GM21825 (cell line): Measurements from ENCODE around the gene RNF40.
"Not testable (repeated sequence)": the region's sequence is repeated elsewhere in the genome, so short reads cannot be mapped to it uniquely, and the experiment has no call there.

Experiments used
- ATAC-seq: cut with Tn5 transposase; IDR thresholded peaks from one replicate; pipeline ENCODE4 v1.9.1; 2021; ENCODE audit warnings: mild to moderate bottlenecking, moderate library complexity; ENCODE audit not compliant: unreplicated experiment

RNF40 gene

DNA sequence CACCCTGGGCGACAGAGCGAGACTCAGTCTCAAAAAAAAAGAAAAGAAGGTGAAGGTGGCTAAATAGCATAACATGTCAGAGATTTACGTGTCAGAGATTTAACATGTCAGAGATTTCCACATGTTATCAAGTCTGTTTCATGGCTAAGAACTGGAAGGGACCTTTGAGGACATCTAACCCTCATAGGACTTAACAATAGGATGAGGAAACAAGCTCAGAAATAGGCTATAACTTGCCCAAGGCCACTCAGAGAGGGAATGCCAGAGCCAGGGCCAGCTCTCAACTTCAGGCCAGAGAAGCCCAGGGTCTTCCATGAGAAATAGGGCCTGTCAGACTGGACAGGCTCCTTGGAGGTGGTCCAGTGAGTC lies 51.7 kb downstream of the RNF40 start:
- ATAC-seq, result no peak

DNA sequence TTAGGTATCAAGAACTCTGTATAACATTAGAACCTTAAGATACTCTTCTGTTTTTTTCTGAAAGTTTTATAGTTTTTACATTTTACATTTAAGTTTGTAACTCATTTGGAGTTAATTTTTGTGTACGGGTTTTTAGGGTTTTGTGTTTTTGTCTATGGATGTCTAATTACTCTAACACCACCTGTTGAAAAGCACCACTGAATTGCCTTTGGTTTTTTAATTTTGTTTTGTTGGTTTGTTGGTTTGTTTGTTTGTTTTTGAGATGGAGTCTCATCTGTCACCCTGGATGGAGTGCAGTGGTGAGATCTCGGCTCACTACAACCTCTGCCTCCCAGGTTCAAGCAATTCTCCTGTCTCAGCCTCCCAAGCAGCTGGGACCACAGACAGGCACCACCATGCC lies 54.6 kb downstream of the RNF40 start:
- no peak for ATAC-seq

DNA sequence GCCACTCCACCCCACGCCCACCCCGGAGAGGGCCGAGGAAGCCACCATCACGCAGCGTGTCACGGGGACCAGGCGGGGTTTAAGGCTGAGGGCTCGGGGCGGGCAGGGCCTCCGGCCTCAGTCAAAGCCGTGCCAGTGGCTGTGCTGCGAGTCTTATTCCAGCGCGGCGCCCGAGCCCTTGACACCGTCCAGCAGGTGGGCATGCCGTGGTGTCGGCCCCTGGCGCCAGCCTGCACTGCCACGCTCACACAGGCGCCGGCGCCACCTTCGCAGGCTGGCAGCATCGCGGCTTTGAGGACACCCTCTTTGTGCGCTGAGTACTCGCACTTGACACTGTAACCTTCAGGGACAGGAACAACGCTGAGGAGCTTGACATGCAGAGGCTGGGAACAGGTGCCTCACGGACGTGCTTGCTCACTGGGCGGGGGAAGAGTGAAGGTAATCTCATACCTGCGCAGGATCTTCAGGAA lies 58.9 kb downstream of the RNF40 start:
- ATAC-seq, result no peak

DNA sequence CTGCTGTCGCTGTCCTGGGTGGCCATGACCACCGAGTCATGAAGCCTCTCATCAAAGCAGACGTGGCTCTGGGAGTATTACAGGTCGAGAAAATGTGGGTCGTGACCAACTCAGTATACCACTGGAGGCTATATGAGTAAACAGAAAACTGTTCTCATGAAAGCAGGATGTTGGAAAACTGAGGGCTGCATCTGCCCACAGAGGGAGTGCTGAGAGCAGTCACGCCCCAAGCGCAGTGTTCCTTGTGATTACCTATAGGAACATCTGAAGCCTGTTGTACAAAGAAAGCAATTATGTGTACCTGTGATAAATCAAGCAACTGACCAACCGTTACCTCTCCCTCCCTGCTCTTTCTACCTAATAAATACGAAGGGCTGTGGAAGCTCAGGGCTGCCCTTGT lies 59.3 kb downstream of the RNF40 start:
- ATAC-seq, result not testable (repeated sequence)

DNA sequence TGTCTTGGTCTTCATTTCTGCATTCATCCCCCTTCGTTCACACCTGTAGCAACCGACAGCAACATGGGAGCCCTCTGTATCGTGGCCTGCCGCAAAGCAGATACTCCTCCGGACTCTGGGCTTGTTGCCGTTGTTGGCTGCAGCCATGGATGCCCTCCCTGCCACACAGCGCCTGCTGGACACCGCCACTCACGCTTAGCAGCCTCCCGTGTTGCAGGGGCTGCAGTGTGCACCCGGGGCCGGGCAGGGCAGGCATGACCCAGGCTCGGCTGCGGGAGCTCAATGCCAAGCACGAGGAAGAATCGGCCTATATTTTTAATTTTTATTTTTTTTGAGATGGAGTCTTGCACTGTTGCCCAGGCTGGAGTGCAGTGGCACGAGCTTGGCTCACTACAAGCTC lies 59.8 kb downstream of the RNF40 start:
- no peak for ATAC-seq
